Psoas muscle (tissue), 8 donors: Measurements from ENCODE around the gene GALNT16. TPM values are rescaled to one million over a fixed set of nuclear protein-coding genes. Genes with fewer than 3 reads are reported as not detected.
A peak's percentile ranks its signal among the peaks of the same experiment; 100 is the strongest.

ENCODE experiments used
- ATAC-seq, 4 donors: fragments of 200-7000 bp; cut with Tn5 transposase; one replicate each; pipeline ENCODE4 v1.9.1; 2020; ENCODE audit warnings: moderate library complexity in 3 of 4, mild to moderate bottlenecking in 2 of 4
- DNase-seq, 2 donors: peaks; one replicate each; pipeline ENCODE4 v3.0.0-alpha.2; 2020
- H3K27ac ChIP-seq: fragments of 200-600 bp; one replicate; pipeline ENCODE4 v1.8.0; 2022
- H3K27me3 ChIP-seq, 3 donors: fragments of 200-600 bp in 1 of 3; one replicate each; pipeline versions ENCODE4 v1.6.1 to v1.8.0; 2013 to 2022; ENCODE audit warnings: low read length in 2 of 3, mild to moderate bottlenecking in 2 of 3, moderate library complexity in 1 of 3; ENCODE audit not compliant: insufficient read depth in 3 of 3
- H3K36me3 ChIP-seq, 2 donors: fragments of 200-600 bp in 1 of 2; one replicate each; pipeline versions ENCODE4 v1.6.1 to v1.8.0; 2013 to 2022; ENCODE audit warnings: low read depth in 1 of 2, mild to moderate bottlenecking in 1 of 2, moderate library complexity in 1 of 2; ENCODE audit not compliant: insufficient read depth in 1 of 2
- H3K4me1 ChIP-seq: fragments of 200-600 bp; one replicate; pipeline ENCODE4 v1.8.0; 2022
- H3K4me3 ChIP-seq: fragments of 200-600 bp; one replicate; pipeline ENCODE4 v1.8.0; 2022; ENCODE audit warnings: mild to moderate bottlenecking
- H3K9me3 ChIP-seq: fragments of 200-600 bp; one replicate; pipeline ENCODE4 v1.8.0; 2022
- CTCF ChIP-seq: fragments of 200-600 bp; IDR thresholded peaks from one replicate; pipeline ENCODE4 v1.8.0; 2022; ENCODE audit warnings: antibody characterized with exemption
- WGBS, 3 donors: extraction: QIAGEN DNeasy Blood & Tissue Kit; methylation state at CpG; one replicate each; pipeline versions ENCODE4 v1.1.6 to v1.1.7; 2013; 5-methylcytosine and 5-hydroxymethylcytosine counted together
- intact Hi-C, 2 donors: fragments of 100-400 bp; cut with DNase I; formaldehyde crosslinking; loops; one replicate each; pipeline versions ENCODE4 v1.11.0 to v1.14.2; 2022
- polyA plus RNA-seq, 3 donors: library from polyadenylated mRNA; stranded (reverse); fragments of 200-250 nt; gene quantifications; one replicate each; pipeline ENCODE4 v1.2.3, GENCODE V29; 2013
- total RNA-seq, 4 donors: library from RNA; stranded (reverse); fragmentation: NEBNext Ultra II Directional in 2 of 4; extraction: Animal tissue kit (Norgen Biotek cat#: 25700) in 2 of 4; gene quantifications; one replicate each; pipeline versions ENCODE4 v1.2.1 to v1.2.4, GENCODE V29; 2021 to 2023
- donor health status: healthy with polysubstance abuse.
- donor health status: DM: no; HTN: no; CAD: no; lungs with moderate emphysema.
- donor health status: Bipolar disorder and iron deficiency.
- donor health status: healthy.
- donor health status: DM: yes; HTN: yes; CAD: no.
- donor health status: DM: no; HTN: no; CAD: no.
- donor health status: DM: no; HTN: no; CAD: no.
- donor health status: DM: yes; HTN: yes; CAD: no.

Gene GALNT16
- total and polyA plus RNA-seq, 7 donors: 0.83 to 2.6 (median 1.7) TPM

GRCh38 chr14:69363964-69364363, 104.0 kb downstream of the GALNT16 start:
- WGBS, 3 donors: 83 to 87% (median 84%) methylated on average over 4 of the region's 4 CpGs
- intact Hi-C loops: loop anchor here in 1 of 2 donors (5.0 kb wide), 2 partner anchors 102 to 122 kb away; partner anchors contain the start of gene GALNT16
- H3K4me3 ChIP-seq: no peak overlapping the region
- no peaks in the 10 kb centered on the region for H3K4me1 ChIP-seq
- no peak for TF ChIP-seq CTCF
- no peaks in the 10 kb centered on the region for H3K27me3 ChIP-seq
- no peak for DNase-seq
- no peak for ATAC-seq
- H3K27ac ChIP-seq: no peak overlapping the region
- no peaks in the 10 kb centered on the region for H3K36me3 ChIP-seq
- no peaks in the 10 kb centered on the region for H3K9me3 ChIP-seq

GRCh38 chr14:69364378-69364777, 104.4 kb downstream of the GALNT16 start:
- no peak for ATAC-seq
- no peak for DNase-seq
- intact Hi-C loops: loop anchor here in 1 of 2 donors (5.0 kb wide), 2 partner anchors 102 to 122 kb away; partner anchors contain the start of gene GALNT16
- no peaks in the 10 kb centered on the region for H3K27me3 ChIP-seq
- 87 to 94% (median 90%) methylated on average over 2 of the region's 2 CpGs for WGBS, 3 donors
- no peaks in the 10 kb centered on the region for H3K36me3 ChIP-seq
- H3K27ac ChIP-seq: no peak overlapping the region
- no peaks in the 10 kb centered on the region for H3K4me1 ChIP-seq
- no peaks in the 10 kb centered on the region for H3K9me3 ChIP-seq
- no peak overlapping the region for H3K4me3 ChIP-seq
- TF ChIP-seq CTCF: no peak

GRCh38 chr14:69366069-69366468, 106.1 kb downstream of the GALNT16 start:
- intact Hi-C loops: loop anchor here in 1 of 2 donors (5.0 kb wide), 1 partner anchor 71 kb away; no protein-coding TSS in a partner anchor
- H3K9me3 ChIP-seq: no peaks in the 10 kb centered on the region
- H3K27ac ChIP-seq: no peak overlapping the region
- no peaks in the 10 kb centered on the region for H3K4me1 ChIP-seq
- no peaks in the 10 kb centered on the region for H3K36me3 ChIP-seq
- no peaks in the 10 kb centered on the region for H3K27me3 ChIP-seq
- H3K4me3 ChIP-seq: no peak overlapping the region
- ATAC-seq (no peak), DNase-seq (no peak)
- WGBS, 3 donors: 33 to 44% (median 39%) methylated on average over 3 of the region's 3 CpGs
- no peak for TF ChIP-seq CTCF

GRCh38 chr14:69366761-69367160, 106.8 kb downstream of the GALNT16 start:
- H3K4me3 ChIP-seq: no peak overlapping the region
- 95 to 97% (median 96%) methylated on average over 4 of the region's 4 CpGs for WGBS, 3 donors
- no peaks in the 10 kb centered on the region for H3K9me3 ChIP-seq
- H3K27ac ChIP-seq: no peak overlapping the region
- intact Hi-C loops: loop anchor here in 1 of 2 donors (5.0 kb wide), 1 partner anchor 71 kb away; no protein-coding TSS in a partner anchor
- H3K4me1 ChIP-seq: no peaks in the 10 kb centered on the region
- H3K27me3 ChIP-seq: no peaks in the 10 kb centered on the region
- DNase-seq (no peak), ATAC-seq (no peak)
- TF ChIP-seq CTCF: no peak
- no peaks in the 10 kb centered on the region for H3K36me3 ChIP-seq

- H3K27ac ChIP-seq: no peak overlapping the region
- H3K36me3 ChIP-seq: peaks cover 0 to 7% of the 10 kb centered on the region in 2 donors
- H3K4me1 ChIP-seq: no peaks in the 10 kb centered on the region
- no peaks in the 10 kb centered on the region for H3K27me3 ChIP-seq
- no peaks in the 10 kb centered on the region for H3K9me3 ChIP-seq
- intact Hi-C loops: loop anchor here in 1 of 2 donors (5.0 kb wide), 1 partner anchor 69 kb away; no protein-coding TSS in a partner anchor
- no peak for TF ChIP-seq CTCF
- ATAC-seq (peak; percentile 27 to 61 (median 58)), DNase-seq (no peak)
- H3K4me3 ChIP-seq: no peak overlapping the region
- 18 to 62% (median 41%) methylated on average over 1 of the region's 1 CpG for WGBS, 3 donors
Measured at GRCh38 chr14:69368381-69368780, 108.4 kb downstream of the GALNT16 start.
